Measurements from ENCODE around the gene PIEZO1. TPM values are rescaled to one million over a fixed set of nuclear protein-coding genes. Genes with fewer than 3 reads are reported as not detected.

PIEZO1 gene
- total and polyA plus RNA-seq, 11 donors: 14.2 to 59.7 (median 31.2) TPM

- peaks cover 0 to 28% (median 10%) of the 10 kb centered on the region in 12 donors for H3K4me1 ChIP-seq
- WGBS, 4 donors: 85 to 91% (median 89%) methylated on average over 19 to 33 of the region's 33 CpGs
- no peaks in the 10 kb centered on the region for H3K9me3 ChIP-seq
- DNase-seq: peak in 1 of 5 donors; percentile 58
- no peak overlapping the region for H3K4me3 ChIP-seq
- intact Hi-C loops (cut with DNase I): no loop called here
- TF ChIP-seq CTCF (IDR thresholded peaks at IDR 0.05): no peak
- TF ChIP-seq POLR2A (IDR thresholded peaks at IDR 0.05): no peak
- ATAC-seq: no peak
- peaks cover 0 to 6% (median 0%) of the 10 kb centered on the region in 9 donors for H3K36me3 ChIP-seq
- peak overlapping the region in 1 of 12 donors; percentile 9 for H3K27ac ChIP-seq
- peaks cover 0 to 53% (median 9%) of the 10 kb centered on the region in 9 donors for H3K27me3 ChIP-seq
These were observed 93.7 kb downstream of the PIEZO1 start for GRCh38 chr16:88691129-88691813.

DNA sequence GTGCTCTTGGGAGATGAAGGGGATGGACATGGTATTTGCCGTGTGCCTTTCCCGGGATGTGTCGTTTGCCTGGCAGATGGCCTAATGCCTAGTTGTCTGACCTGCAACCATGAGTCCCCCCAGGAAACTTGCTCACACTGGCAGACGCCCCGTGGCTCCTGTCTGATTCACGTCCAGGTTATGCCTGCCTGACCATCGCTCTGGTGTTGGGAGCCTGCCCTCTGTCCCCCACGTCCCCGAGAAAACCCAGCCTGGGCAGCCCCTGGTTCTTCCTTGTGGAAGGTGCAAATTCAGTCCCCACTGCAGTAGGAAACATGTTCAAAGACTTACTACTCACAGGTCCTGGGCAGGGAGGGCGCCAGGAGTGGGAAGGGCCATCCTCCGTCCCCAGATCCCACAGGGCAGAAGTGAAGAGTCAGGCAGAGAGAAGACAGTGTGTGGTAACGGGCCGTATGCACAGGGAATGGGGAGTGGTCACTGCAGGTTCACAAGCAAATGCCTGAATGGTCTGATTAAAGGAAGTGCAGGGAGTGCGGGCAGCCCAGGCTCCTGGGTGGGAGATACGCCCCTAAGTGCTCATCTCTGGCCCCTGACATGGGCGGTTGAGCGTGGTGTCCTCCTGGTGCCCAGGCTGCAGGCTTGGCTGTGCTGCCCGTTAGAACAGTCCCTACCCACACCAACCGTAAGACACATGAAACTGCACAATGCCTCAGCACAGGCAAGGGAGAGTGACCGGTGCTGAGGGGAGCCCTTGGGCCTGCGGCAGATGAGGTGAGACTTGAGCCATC lies 94.5 kb downstream of the PIEZO1 start:
- peaks cover 0 to 35% (median 17%) of the 10 kb centered on the region in 12 donors for H3K4me1 ChIP-seq
- 85 to 92% (median 85%) methylated on average over 12 to 21 of the region's 21 CpGs for WGBS, 4 donors

GRCh38 chr16:88688013-88688778 lies 96.8 kb downstream of the PIEZO1 start:
- Histone ChIP-seq H3K27me3 (peaks cover 0 to 73% (median 13%) of the 10 kb centered on the region in 9 donors), H3K27ac (no peak overlapping the region), H3K4me1 (peaks cover 0 to 48% (median 22%) of the 10 kb centered on the region in 12 donors), H3K9me3 (no peaks in the 10 kb centered on the region), H3K36me3 (no peaks in the 10 kb centered on the region), H3K4me3 (no peak overlapping the region)
- peak in 2 of 5 donors; percentile 26 to 50 for DNase-seq
- WGBS, 4 donors: 31 to 39% (median 31%) methylated on average over 20 to 28 of the region's 28 CpGs
- TF ChIP-seq POLR2A (IDR thresholded peaks at IDR 0.05) (no peak), CTCF (IDR thresholded peaks at IDR 0.05) (no peak)
- intact Hi-C loops (cut with DNase I): no loop called here
- peak in 1 of 4 donors; percentile 21 for ATAC-seq

More for the DNA sequence above, 94.5 kb downstream of the PIEZO1 start:
- Histone ChIP-seq H3K4me3 (no peak overlapping the region), H3K27ac (no peak overlapping the region), H3K36me3 (no peaks in the 10 kb centered on the region), H3K9me3 (no peaks in the 10 kb centered on the region), H3K27me3 (peaks cover 0 to 60% (median 9%) of the 10 kb centered on the region in 9 donors)
- intact Hi-C loops (cut with DNase I): no loop called here
- DNase-seq: no peak
- no peak for ATAC-seq
- TF ChIP-seq POLR2A (IDR thresholded peaks at IDR 0.05): no peak
- TF ChIP-seq CTCF (IDR thresholded peaks at IDR 0.05): no peak

All from heart left ventricle (tissue), 16 donors.